HepG2 (cell line): ENCODE results near the gene LENG1. TPM values are rescaled to one million over a fixed set of nuclear protein-coding genes. Genes with fewer than 3 reads are reported as not detected.

Source experiments
- BRD4 ChIP-seq: sonication (generic); formaldehyde crosslinking; IDR thresholded peaks from 2 replicates; pipeline ENCODE4 v1.4.0; 2020; ENCODE audit warnings: missing genetic modification reagents
- CBFB ChIP-seq: sonication (generic); formaldehyde crosslinking; IDR thresholded peaks from 2 replicates; pipeline ENCODE4 v1.4.0; 2020; ENCODE audit warnings: missing genetic modification reagents
- ESRRA ChIP-seq: sonication (generic); formaldehyde crosslinking; IDR thresholded peaks from 2 replicates; pipeline ENCODE4 v1.5.1; 2020; ENCODE audit warnings: mild to moderate bottlenecking, low read depth, missing genetic modification reagents
- FOSL2 ChIP-seq: sonication (generic); formaldehyde crosslinking; IDR thresholded peaks from 2 replicates; pipeline ENCODE4 v1.4.0; 2020; ENCODE audit warnings: missing genetic modification reagents
- GLI4 ChIP-seq: sonication (generic); formaldehyde crosslinking; IDR thresholded peaks from 2 replicates; pipeline ENCODE4 v1.5.1; 2020; ENCODE audit warnings: missing genetic modification reagents, mild to moderate bottlenecking, moderate library complexity, borderline replicate concordance
- KLF6 ChIP-seq: IDR thresholded peaks from 2 replicates; pipeline ENCODE4 v1.8.0; 2016; ENCODE audit warnings: missing biosample characterization, missing genetic modification reagents
- LCORL ChIP-seq, 2 experiments: fragments of 450-650 bp in 1 of 2; sonication (generic) in 1 of 2; formaldehyde crosslinking in 1 of 2; IDR thresholded peaks; 2 replicates each; pipeline versions ENCODE4 v1.5.0 to v1.6.1; 2017 to 2020; ENCODE audit warnings: antibody characterized with exemption in 1 of 2, missing genetic modification reagents in 1 of 2
- MAFF ChIP-seq: IDR thresholded peaks from 2 replicates; pipeline ENCODE4 v1.6.1; 2011; ENCODE audit warnings: low read depth, low read length, improper control_type of control experiment
- MTA1 ChIP-seq: sonication (generic); formaldehyde crosslinking; IDR thresholded peaks from 2 replicates; pipeline ENCODE4 v1.4.0; 2020; ENCODE audit warnings: missing genetic modification reagents, mild to moderate bottlenecking, borderline replicate concordance
- SALL2 ChIP-seq: sonication (generic); formaldehyde crosslinking; IDR thresholded peaks from 2 replicates; pipeline ENCODE4 v1.8.1; 2023; ENCODE audit warnings: mild to moderate bottlenecking, missing genetic modification reagents, inconsistent platforms
- SPEN ChIP-seq: sonication (generic); formaldehyde crosslinking; IDR thresholded peaks from 2 replicates; pipeline ENCODE4 v1.5.1; 2020; ENCODE audit warnings: low read depth, mild to moderate bottlenecking, missing genetic modification reagents
- SRSF4 ChIP-seq: fragments of 200-400 bp; formaldehyde crosslinking; IDR thresholded peaks from one replicate; pipeline ENCODE4 v1.6.1; 2018; ENCODE audit warnings: mild to moderate bottlenecking, low read depth, low read length, moderate library complexity; ENCODE audit not compliant: poor library complexity, severe bottlenecking
- SYNCRIP ChIP-seq: fragments of 200-400 bp; formaldehyde crosslinking; IDR thresholded peaks from 2 replicates; pipeline ENCODE4 v1.6.1; 2018; ENCODE audit warnings: mild to moderate bottlenecking, low read depth, low read length; ENCODE audit not compliant: insufficient read depth
- ZBTB33 ChIP-seq: sonication (generic); formaldehyde crosslinking; IDR thresholded peaks from 2 replicates; pipeline ENCODE4 v1.4.0; 2020; ENCODE audit warnings: missing genetic modification reagents
- ZBTB49 ChIP-seq: sonication (generic); formaldehyde crosslinking; IDR thresholded peaks from 2 replicates; pipeline ENCODE4 v1.4.0; 2020; ENCODE audit warnings: missing genetic modification reagents, borderline replicate concordance
- ZFP36 ChIP-seq: fragments of 150-350 bp; IDR thresholded peaks from 2 replicates; pipeline ENCODE4 v1.6.1; 2018; ENCODE audit warnings: borderline replicate concordance, low read length, low read depth; ENCODE audit not compliant: partially characterized antibody
- ZFP62 ChIP-seq: sonication (generic); formaldehyde crosslinking; IDR thresholded peaks from 2 replicates; pipeline ENCODE4 v1.4.0; 2020; ENCODE audit warnings: missing genetic modification reagents
- ZNF460 ChIP-seq: sonication (generic); formaldehyde crosslinking; IDR thresholded peaks from 2 replicates; pipeline ENCODE4 v1.5.1; 2020; ENCODE audit warnings: missing genetic modification reagents, mild to moderate bottlenecking, borderline replicate concordance
- ZNF569 ChIP-seq: sonication (generic); formaldehyde crosslinking; IDR thresholded peaks from 2 replicates; pipeline ENCODE4 v1.5.0; 2020; ENCODE audit warnings: mild to moderate bottlenecking, missing genetic modification reagents, moderate library complexity, borderline replicate concordance
- polyA plus RNA-seq, 8 experiments: library from polyadenylated mRNA; depleted of rRNA in 3 of 8; stranded (reverse) in 7 of 8; unstranded in 1 of 8; fragments of >200 nt; fragmentation: Illumina TruSeq in 4 of 8; extraction: Trizol in 4 of 8; gene quantifications; 2 replicates each; pipeline versions ENCODE4 v1.2.1 to v1.2.3, GENCODE V29; 2011 to 2016; ENCODE audit warnings: low read depth in 4 of 8, missing spikeins in 1 of 8, mixed read lengths in 1 of 8; ENCODE audit not compliant: insufficient read depth in 1 of 8
- total RNA-seq, 5 experiments: library from RNA; depleted of rRNA; stranded (reverse); fragments of >200 nt; fragmentation: Illumina TruSeq; extraction: Trizol; gene quantifications; 2 replicates each; pipeline ENCODE4 v1.2.3, GENCODE V29; 2016; ENCODE audit warnings: low read depth in 1 of 5
- TF ChIP-seq, protein P1 (sequence below): sonication (generic); formaldehyde crosslinking; IDR thresholded peaks from 2 replicates; pipeline ENCODE4 v1.4.0; 2020; ENCODE audit warnings: missing genetic modification reagents, mild to moderate bottlenecking, borderline replicate concordance

Gene LENG1
- total and polyA plus RNA-seq, 2 of the 13 experiments (the other 11 are each of a cell fraction or from before 2014, with no cell fraction given) = 1.8 to 3.8 TPM

DNA sequence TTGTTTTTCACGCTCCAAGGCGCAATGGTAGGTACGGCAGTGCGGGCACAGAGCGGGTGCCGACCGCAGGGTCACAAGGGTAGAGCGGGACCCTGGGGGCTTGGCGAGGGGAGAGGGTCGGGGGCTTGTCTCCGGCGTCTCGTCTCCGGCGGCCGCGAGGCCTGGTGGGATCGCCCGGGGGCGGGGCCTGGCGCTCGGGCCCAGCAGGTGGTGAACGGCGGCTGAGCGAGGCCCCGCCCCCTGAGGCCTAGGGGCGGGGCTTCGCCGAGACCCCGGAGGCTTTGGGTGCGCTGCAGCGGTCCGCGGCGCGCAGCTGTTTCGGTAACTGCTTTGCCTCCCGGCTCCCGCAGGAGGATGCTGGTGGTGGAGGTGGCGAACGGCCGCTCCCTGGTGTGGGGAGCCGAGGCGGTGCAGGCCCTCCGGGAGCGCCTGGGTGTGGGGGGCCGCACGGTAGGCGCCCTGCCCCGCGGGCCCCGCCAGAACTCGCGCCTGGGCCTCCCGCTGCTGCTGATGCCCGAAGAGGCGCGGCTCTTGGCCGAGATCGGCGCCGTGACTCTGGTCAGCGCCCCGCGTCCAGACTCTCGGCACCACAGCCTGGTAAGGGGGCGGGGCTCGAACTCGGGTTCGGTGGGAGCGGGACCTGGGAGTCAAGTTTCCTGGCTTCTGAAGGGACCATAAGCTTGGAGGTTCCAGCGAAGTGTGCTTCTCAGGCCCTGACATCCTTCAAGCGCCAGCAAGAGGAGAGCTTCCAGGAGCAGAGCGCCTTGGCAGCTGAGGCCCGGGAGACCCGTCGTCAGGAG lies 31.7 kb upstream of the LENG1 start, which contains the start of gene TSEN34 (continued):
- TF ChIP-seq FOSL2 (0 out of 2 replicates have a peak, but pooled peaks have one; percentile 5), ESRRA (CRISPR knock-in tag) (no peak), SRSF4 (no peak), LCORL (IDR thresholded peaks at IDR 0.05) (no peak), LCORL (CRISPR knock-in tag; IDR thresholded peaks at IDR 0.05) (0 out of 2 replicates have a peak, but pooled peaks have one; percentile 23), BRD4 (peak; percentile 44; the same call in 1 of the 2 replicates), MTA1 (CRISPR knock-in tag) (no peak), ZNF569 (CRISPR knock-in tag) (no peak), KLF6 (CRISPR knock-in tag) (peak; percentile 55; the same call in 1 of the 2 replicates), ZBTB33 (CRISPR knock-in tag) (no peak), ZBTB49 (CRISPR knock-in tag) (no peak), MAFF (no peak), GLI4 (CRISPR knock-in tag) (peak; percentile 83; the same call in 1 of the 2 replicates), ZFP62 (CRISPR knock-in tag) (no peak), CBFB (CRISPR knock-in tag) (0 out of 2 replicates have a peak, but pooled peaks have one; percentile 10), SALL2 (CRISPR knock-in tag) (peak; percentile 49; the same call in 1 of the 2 replicates), ZNF460 (no peak), ZFP36 (no peak), SPEN (CRISPR knock-in tag) (no peak), SYNCRIP (no peak)
- TF ChIP-seq, protein P1, sequence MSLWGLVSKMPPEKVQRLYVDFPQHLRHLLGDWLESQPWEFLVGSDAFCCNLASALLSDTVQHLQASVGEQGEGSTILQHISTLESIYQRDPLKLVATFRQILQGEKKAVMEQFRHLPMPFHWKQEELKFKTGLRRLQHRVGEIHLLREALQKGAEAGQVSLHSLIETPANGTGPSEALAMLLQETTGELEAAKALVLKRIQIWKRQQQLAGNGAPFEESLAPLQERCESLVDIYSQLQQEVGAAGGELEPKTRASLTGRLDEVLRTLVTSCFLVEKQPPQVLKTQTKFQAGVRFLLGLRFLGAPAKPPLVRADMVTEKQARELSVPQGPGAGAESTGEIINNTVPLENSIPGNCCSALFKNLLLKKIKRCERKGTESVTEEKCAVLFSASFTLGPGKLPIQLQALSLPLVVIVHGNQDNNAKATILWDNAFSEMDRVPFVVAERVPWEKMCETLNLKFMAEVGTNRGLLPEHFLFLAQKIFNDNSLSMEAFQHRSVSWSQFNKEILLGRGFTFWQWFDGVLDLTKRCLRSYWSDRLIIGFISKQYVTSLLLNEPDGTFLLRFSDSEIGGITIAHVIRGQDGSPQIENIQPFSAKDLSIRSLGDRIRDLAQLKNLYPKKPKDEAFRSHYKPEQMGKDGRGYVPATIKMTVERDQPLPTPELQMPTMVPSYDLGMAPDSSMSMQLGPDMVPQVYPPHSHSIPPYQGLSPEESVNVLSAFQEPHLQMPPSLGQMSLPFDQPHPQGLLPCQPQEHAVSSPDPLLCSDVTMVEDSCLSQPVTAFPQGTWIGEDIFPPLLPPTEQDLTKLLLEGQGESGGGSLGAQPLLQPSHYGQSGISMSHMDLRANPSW (CRISPR knock-in tag) = no peak
